GM21576 (cell line): Measurements from ENCODE around the gene WDR48.
"Not testable (repeated sequence)": the region's sequence is repeated elsewhere in the genome, so short reads cannot be mapped to it uniquely, and the experiment has no call there.

Experiments
- ATAC-seq: cut with Tn5 transposase; IDR thresholded peaks from one replicate; pipeline ENCODE4 v1.9.1; 2021; ENCODE audit warnings: mild to moderate bottlenecking, moderate library complexity; ENCODE audit not compliant: unreplicated experiment

The WDR48 gene

GRCh38 chr3:39051649-39052561 lies at the start of gene WDR48, which contains the start of gene SCN11A:
WDR48 (plus strand) TSS chr3:39052016; CDS start chr3:39052026, 10 bp downstream.
SCN11A (minus strand) TSS chr3:39051944; CDS start chr3:38950362, 101,582 bp downstream.
- ATAC-seq = peak; percentile 97

- ATAC-seq = no peak
These were observed 46.5 kb upstream of the WDR48 start for GRCh38 chr3:39005295-39005694.

- no peak for ATAC-seq
These were observed 40.6 kb upstream of the WDR48 start for GRCh38 chr3:39011191-39011736.

GRCh38 chr3:39013289-39013688 lies 38.5 kb upstream of the WDR48 start:
- ATAC-seq = no peak

GRCh38 chr3:39013921-39014509 lies 37.8 kb upstream of the WDR48 start:
- ATAC-seq = no peak

DNA sequence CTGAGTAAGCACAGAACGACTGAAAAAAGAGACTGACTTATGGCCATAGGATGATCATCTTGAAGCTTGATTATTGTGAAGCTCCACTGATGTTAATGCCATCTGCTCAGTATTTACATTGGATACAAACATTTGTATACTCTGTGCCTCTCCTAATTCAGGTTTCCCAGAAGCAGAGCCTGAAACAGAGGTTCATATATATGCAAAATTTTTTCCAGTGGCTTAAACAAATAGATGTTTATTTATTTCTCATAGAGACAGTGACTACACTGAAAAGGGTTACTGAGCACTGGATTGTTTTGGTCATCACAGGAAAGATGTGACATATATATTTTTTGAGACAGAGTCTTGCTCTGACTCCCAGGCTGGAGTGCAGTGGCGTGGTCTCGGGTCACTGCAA lies 36.4 kb upstream of the WDR48 start:
- no peak for ATAC-seq

DNA sequence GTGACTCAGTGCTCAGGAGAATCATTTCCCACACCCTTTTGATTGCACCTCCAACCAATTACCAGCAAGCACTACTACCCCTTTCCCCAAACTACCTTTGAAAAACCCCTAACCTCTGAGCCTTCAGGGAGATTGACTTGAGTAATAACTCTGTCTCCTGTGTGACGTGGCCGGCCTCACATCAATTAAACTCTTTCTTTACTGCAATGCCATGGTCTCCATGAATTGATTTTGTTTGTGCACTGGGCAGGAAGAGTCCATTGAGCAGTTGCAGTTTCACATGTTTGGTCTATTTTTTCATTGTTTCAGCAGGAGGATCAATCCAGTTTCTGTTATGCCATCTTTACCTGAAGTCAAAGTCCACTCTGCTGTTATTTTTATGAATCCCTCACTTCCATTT lies 32.5 kb upstream of the WDR48 start:
- ATAC-seq = no peak

- ATAC-seq = no peak
These were observed 30.8 kb upstream of the WDR48 start for GRCh38 chr3:39021029-39021428.

DNA sequence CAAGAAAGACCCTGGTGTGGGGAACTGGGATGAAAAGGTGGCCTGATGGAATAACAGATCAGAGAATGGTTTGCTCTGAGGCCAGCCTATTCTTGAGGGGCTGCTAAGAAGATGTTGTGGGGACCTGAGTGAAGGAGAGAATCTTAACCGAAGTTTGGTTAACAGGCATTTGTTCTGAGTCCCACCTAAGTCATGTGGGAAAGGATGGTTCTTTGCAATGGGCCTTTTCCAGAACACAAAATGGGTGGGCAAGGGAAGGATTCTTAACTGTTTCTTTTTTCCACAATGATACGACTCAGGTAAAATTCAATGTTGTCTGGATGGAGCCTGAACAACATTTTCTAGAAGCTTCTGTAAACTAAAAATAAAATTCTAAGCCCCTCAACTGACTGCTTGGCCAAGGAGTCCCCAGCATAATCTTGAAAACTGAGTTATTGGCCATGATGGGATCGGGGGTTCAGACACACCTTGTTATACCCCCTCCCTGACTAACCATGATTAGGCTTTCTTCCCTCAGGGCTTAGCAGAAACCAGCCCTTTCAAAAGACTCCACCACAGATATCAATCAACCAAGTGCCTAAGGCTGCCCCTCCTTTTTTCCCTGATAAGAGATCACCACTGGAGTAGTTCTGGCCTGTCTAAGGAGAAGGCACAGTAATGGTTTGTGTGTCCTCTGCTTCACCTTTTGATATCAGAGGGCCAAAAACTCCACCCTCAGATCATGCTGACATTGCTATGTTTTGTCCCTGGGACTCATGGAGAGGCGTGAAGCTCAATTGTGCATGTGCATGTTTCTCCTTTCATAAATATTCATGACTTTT lies 30.1 kb upstream of the WDR48 start:
- no peak for ATAC-seq

DNA sequence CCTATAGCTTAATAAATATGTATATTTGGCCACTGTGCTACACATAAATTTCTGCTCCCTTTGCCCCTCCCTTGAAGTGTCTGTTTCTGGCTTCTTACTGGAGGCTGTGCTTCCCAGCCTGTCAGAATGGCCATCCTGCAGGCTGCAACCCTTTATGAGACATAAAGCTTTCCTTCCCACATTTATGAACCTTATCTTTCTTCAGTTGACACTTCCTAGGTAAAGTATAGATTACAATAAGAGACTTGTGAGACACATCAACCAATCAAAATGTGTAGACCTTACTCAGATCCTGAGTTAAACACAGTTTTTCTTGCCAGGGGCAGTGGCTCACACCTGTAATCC lies 29.6 kb upstream of the WDR48 start:
- no peak for ATAC-seq

DNA sequence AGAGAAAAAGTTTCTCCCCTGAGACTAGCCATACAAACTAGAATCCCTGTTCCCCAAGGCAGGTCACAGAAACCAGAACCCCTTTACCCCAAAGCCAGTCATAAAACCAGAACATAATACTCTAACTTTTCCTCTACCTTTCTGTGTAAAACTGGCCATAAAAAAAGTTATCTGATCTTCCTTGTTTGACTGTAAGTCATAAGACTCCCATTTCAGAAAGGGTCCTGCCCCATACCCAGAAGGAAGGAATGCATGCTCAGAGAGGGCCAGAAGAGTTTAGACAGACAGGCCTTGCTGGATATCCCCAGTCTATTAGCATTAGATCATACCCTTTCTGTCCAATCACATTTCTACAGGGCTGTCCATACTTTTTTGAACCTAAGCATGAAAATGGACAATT lies 27.3 kb upstream of the WDR48 start:
- no peak for ATAC-seq

DNA sequence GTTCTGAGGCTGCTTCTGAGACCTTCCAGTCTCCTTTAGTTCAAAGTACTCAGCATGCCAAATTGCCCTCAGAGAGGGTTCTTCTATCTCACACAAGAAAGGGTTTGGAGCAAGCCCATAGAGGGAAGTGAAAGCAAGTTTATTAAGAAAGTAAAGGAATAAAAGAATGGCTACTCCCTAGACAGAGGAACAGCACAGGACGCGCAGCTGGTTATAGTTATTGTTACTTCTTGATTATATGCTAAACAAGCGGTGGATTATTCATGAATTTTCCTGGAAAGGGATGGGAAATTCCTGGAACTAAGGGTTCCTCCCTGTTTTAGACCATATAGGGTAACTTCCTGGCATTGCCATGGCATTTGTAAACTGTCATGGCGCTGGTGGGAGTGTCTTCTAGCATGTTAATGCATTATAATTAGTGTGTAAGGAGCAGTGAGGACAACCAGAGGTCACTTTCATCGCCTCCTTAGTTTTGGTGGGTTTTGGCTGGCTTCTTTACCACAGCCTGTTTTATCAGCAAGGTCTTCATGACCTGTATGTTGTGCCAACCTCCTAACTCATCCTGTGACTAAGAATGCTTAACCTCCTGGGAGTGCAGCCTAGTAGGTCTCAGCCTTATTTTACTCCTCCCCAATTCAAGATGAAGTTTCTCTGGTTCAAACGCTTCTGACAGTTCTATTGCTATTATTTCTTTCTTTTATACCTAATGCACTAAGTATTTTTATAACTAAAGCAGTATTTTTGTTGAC lies 26.4 kb upstream of the WDR48 start:
- no peak for ATAC-seq

DNA sequence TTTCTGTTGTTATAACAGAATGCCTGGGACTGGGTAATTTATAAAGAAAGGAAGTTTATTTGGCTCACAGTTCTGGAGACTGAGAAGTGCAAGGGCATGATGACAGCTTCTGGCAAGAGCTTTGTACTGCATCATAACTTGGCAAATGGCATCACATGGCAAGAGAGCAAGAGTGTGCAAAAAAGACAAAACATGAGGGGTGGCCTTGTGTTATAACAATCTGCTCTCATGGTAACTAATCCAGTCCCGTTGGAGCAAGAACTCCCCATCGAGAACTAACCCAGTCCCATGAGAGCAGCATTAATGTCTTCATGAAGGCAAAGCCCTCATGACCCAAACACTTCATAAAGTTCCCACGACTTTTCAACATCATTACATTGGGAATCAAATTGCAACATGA lies 23.3 kb upstream of the WDR48 start:
- ATAC-seq = no peak

- no peak for ATAC-seq
These were observed 22.3 kb upstream of the WDR48 start for GRCh38 chr3:39029556-39029955.

- ATAC-seq = no peak
These were observed 13.7 kb upstream of the WDR48 start for GRCh38 chr3:39038165-39038564.

DNA sequence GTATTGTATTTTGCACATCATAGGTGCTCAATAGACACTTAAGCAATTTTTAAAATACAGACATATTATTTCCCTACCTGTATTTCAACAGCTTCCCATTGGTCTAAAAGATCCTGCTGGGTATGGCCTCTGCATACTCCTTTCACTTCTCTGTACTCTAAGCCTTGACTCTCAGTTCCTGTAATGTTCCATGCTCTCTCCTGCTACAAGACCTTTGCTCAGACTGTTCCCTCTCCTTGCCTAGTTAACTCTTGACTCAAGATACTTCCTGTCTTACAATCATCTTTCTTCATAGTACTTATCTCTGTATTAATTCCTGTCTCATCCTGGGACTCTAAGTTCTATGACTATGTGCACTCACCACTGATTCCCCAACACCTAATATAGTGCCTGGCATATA lies 1.8 kb upstream of the WDR48 start:
- ATAC-seq = no peak

GRCh38 chr3:39052583-39052982 lies 767 bp downstream of the WDR48 start:
- ATAC-seq = no peak

DNA sequence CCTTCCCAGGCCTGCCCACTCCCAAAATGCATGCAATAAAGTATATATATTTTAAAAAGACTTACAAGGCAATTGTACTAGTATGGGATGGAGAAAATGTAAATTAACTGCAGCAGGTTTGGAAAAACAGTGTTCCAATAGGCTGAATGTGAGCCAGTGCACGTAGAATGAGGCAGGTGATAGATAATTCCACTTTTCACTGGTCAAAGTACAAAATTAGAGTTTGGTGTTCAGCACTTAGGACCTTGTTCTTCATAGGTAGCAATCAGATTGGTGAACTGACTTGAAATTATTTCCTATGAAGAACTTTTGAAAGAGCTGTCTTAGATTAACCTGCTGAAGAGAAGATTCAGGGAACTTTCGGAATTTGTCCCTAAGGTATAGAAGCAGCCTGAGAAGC lies 1.9 kb downstream of the WDR48 start:
- ATAC-seq = no peak

- no peak for ATAC-seq
These were observed 4.3 kb downstream of the WDR48 start for GRCh38 chr3:39056151-39056550.

DNA sequence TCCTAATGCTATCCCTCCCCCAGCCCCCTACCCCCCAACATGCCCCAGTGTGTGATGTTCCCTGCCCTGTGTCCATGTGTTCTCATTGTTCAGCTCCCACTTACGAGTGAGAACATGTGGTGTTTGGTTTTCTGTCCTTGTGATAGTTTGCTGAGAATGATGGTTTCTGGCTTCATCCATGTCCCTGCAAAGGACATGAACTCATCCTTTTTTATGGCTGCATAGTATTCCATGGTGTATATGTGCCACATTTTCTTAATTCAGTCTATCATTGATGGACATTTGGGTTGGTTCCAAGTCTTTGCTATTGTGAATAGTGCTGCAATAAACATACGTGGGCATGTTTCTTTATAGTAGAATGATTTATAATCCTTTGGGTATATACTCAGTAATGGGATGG lies 9.4 kb downstream of the WDR48 start:
- ATAC-seq = not testable (repeated sequence)

GRCh38 chr3:39062180-39062579 lies 10.4 kb downstream of the WDR48 start:
- ATAC-seq = no peak
